Duodenal mucosa (tissue), 2 donors: ENCODE measurements around the gene SUCLG2.

Experiments
- H3K27ac ChIP-seq: one replicate; pipeline ENCODE4 v1.7.0; 2013; ENCODE audit warnings: low read depth, low read length
- H3K27me3 ChIP-seq, 2 donors: one replicate each; pipeline ENCODE4 v1.7.0; 2013; ENCODE audit warnings: low read length in 2 of 2, control low read depth in 1 of 2; ENCODE audit not compliant: insufficient read depth in 2 of 2, control insufficient read depth in 1 of 2
- H3K36me3 ChIP-seq, 2 donors: one replicate each; pipeline ENCODE4 v1.7.0; 2013; ENCODE audit warnings: low read length in 2 of 2, control low read depth in 1 of 2; ENCODE audit not compliant: insufficient read depth in 2 of 2, control insufficient read depth in 1 of 2
- H3K4me1 ChIP-seq, 2 donors: one replicate each; pipeline ENCODE4 v1.7.0; 2013; ENCODE audit warnings: low read length in 2 of 2, control low read depth in 1 of 2; ENCODE audit not compliant: insufficient read depth in 2 of 2, control insufficient read depth in 1 of 2
- H3K4me3 ChIP-seq, 2 donors: one replicate each; pipeline ENCODE4 v1.7.0; 2013; ENCODE audit warnings: low read length in 2 of 2, low read depth in 1 of 2
- H3K9ac ChIP-seq, 2 donors: one replicate each; pipeline ENCODE4 v1.7.0; 2013; ENCODE audit warnings: low read length in 2 of 2, low read depth in 1 of 2
- H3K9me3 ChIP-seq, 2 donors: one replicate each; pipeline ENCODE4 v1.7.0; 2013; ENCODE audit warnings: low read length in 2 of 2, control low read depth in 1 of 2; ENCODE audit not compliant: control insufficient read depth in 1 of 2

Gene SUCLG2

GRCh38 chr3:67460841-67461510, 193.4 kb downstream of the SUCLG2 start:
- H3K27me3 ChIP-seq: no peaks in the 10 kb centered on the region
- H3K27ac ChIP-seq: no peak overlapping the region
- H3K4me3 ChIP-seq: no peak overlapping the region
- H3K9me3 ChIP-seq: no peaks in the 10 kb centered on the region
- no peak overlapping the region for H3K9ac ChIP-seq
- H3K4me1 ChIP-seq: no peaks in the 10 kb centered on the region
- no peaks in the 10 kb centered on the region for H3K36me3 ChIP-seq

GRCh38 chr3:67459796-67460195, 194.6 kb downstream of the SUCLG2 start:
- H3K9me3 ChIP-seq: no peaks in the 10 kb centered on the region
- H3K27ac ChIP-seq: no peak overlapping the region
- H3K27me3 ChIP-seq: no peaks in the 10 kb centered on the region
- H3K36me3 ChIP-seq: no peaks in the 10 kb centered on the region
- H3K4me1 ChIP-seq: no peaks in the 10 kb centered on the region
- no peak overlapping the region for H3K9ac ChIP-seq
- H3K4me3 ChIP-seq: no peak overlapping the region

GRCh38 chr3:67458896-67459530, 195.4 kb downstream of the SUCLG2 start:
- no peak overlapping the region for H3K4me3 ChIP-seq
- H3K27me3 ChIP-seq: no peaks in the 10 kb centered on the region
- H3K9ac ChIP-seq: no peak overlapping the region
- no peaks in the 10 kb centered on the region for H3K9me3 ChIP-seq
- H3K27ac ChIP-seq: no peak overlapping the region
- no peaks in the 10 kb centered on the region for H3K4me1 ChIP-seq
- no peaks in the 10 kb centered on the region for H3K36me3 ChIP-seq

- H3K36me3 ChIP-seq: no peaks in the 10 kb centered on the region
Observed at GRCh38 chr3:67458408-67458807, 196.0 kb downstream of the SUCLG2 start.

GRCh38 chr3:67453628-67454027, 200.8 kb downstream of the SUCLG2 start:
- Histone ChIP-seq H3K27ac (no peak overlapping the region), H3K4me3 (no peak overlapping the region), H3K9ac (no peak overlapping the region)

More at GRCh38 chr3:67458408-67458807, 196.0 kb downstream of the SUCLG2 start:
- Histone ChIP-seq H3K9me3 (no peaks in the 10 kb centered on the region), H3K27ac (no peak overlapping the region), H3K27me3 (no peaks in the 10 kb centered on the region), H3K4me1 (no peaks in the 10 kb centered on the region), H3K9ac (no peak overlapping the region), H3K4me3 (no peak overlapping the region)

GRCh38 chr3:67450153-67450552, 204.3 kb downstream of the SUCLG2 start:
- Histone ChIP-seq H3K4me1 (no peaks in the 10 kb centered on the region), H3K9me3 (no peaks in the 10 kb centered on the region), H3K27me3 (no peaks in the 10 kb centered on the region), H3K4me3 (no peak overlapping the region), H3K27ac (no peak overlapping the region), H3K36me3 (no peaks in the 10 kb centered on the region), H3K9ac (no peak overlapping the region)

More at GRCh38 chr3:67453628-67454027, 200.8 kb downstream of the SUCLG2 start:
- H3K27me3 ChIP-seq: no peaks in the 10 kb centered on the region
- no peaks in the 10 kb centered on the region for H3K4me1 ChIP-seq
- H3K9me3 ChIP-seq: no peaks in the 10 kb centered on the region
- H3K36me3 ChIP-seq: no peaks in the 10 kb centered on the region

GRCh38 chr3:67447393-67447792, 207.0 kb downstream of the SUCLG2 start:
- Histone ChIP-seq H3K27me3 (no peaks in the 10 kb centered on the region), H3K9me3 (no peaks in the 10 kb centered on the region), H3K36me3 (no peaks in the 10 kb centered on the region)

GRCh38 chr3:67437789-67438188, 216.6 kb downstream of the SUCLG2 start:
- Histone ChIP-seq H3K27me3 (no peaks in the 10 kb centered on the region), H3K4me3 (no peak overlapping the region), H3K4me1 (no peaks in the 10 kb centered on the region), H3K36me3 (peaks cover 0 to 3% of the 10 kb centered on the region in 2 donors), H3K9me3 (no peaks in the 10 kb centered on the region), H3K27ac (no peak overlapping the region), H3K9ac (no peak overlapping the region)

More at GRCh38 chr3:67447393-67447792, 207.0 kb downstream of the SUCLG2 start:
- no peak overlapping the region for H3K27ac ChIP-seq
- H3K4me3 ChIP-seq: no peak overlapping the region
- H3K4me1 ChIP-seq: no peaks in the 10 kb centered on the region
- H3K9ac ChIP-seq: no peak overlapping the region

GRCh38 chr3:67437090-67437489, 217.3 kb downstream of the SUCLG2 start:
- no peak overlapping the region for H3K27ac ChIP-seq
- no peaks in the 10 kb centered on the region for H3K9me3 ChIP-seq
- H3K36me3 ChIP-seq: peaks cover 0 to 4% of the 10 kb centered on the region in 2 donors
- H3K9ac ChIP-seq: no peak overlapping the region
- H3K27me3 ChIP-seq: no peaks in the 10 kb centered on the region
- no peaks in the 10 kb centered on the region for H3K4me1 ChIP-seq
- H3K4me3 ChIP-seq: no peak overlapping the region

GRCh38 chr3:67433109-67433508, 221.3 kb downstream of the SUCLG2 start:
- Histone ChIP-seq H3K27ac (no peak overlapping the region), H3K27me3 (no peaks in the 10 kb centered on the region), H3K9me3 (no peaks in the 10 kb centered on the region), H3K9ac (no peak overlapping the region), H3K4me1 (no peaks in the 10 kb centered on the region), H3K36me3 (peaks cover 0 to 8% of the 10 kb centered on the region in 2 donors), H3K4me3 (no peak overlapping the region)
